OCI-LY3 (cell line): ENCODE measurements around the gene SYCP3.
A peak's percentile ranks its signal among the peaks of the same experiment; 100 is the strongest.

ENCODE experiments used
- H2AFZ ChIP-seq: fragments of 200-600, 300-600 bp; shearing (Covaris generic); 2 replicates; pipeline ENCODE4 v1.6.0; 2014; ENCODE audit warnings: antibody characterized with exemption, low read depth, low read length
- H3K27ac ChIP-seq: fragments of 200-600, 300-600 bp; sonication (generic); 2 replicates; pipeline ENCODE4 v1.5.1; 2014; ENCODE audit warnings: mild to moderate bottlenecking, low read length, moderate library complexity, mixed read lengths
- H3K27me3 ChIP-seq: fragments of 200-600, 300-600 bp; sonication (generic); 2 replicates; pipeline ENCODE4 v1.6.1; 2014; ENCODE audit warnings: low read depth, low read length, mixed read lengths
- H3K36me3 ChIP-seq: fragments of 200-600, 300-600 bp; sonication (generic); replicated peaks from 2 replicates; pipeline ENCODE3; 2014; ENCODE audit warnings: low read depth, low read length, mixed read lengths
- H3K4me1 ChIP-seq: fragments of 300-600, 200-600 bp; sonication (generic); 2 replicates; pipeline ENCODE4 v1.6.1; 2014; ENCODE audit warnings: low read length, mixed read lengths
- H3K4me2 ChIP-seq: fragments of 200-600, 300-600 bp; sonication (generic); 2 replicates; pipeline ENCODE4 v1.6.1; 2014; ENCODE audit warnings: low read length, mixed read lengths
- H3K4me3 ChIP-seq: fragments of 300-600, 200-600 bp; sonication (generic); 2 replicates; pipeline ENCODE4 v1.5.1; 2014; ENCODE audit warnings: antibody characterized with exemption, mild to moderate bottlenecking, low read length, moderate library complexity
- H3K79me2 ChIP-seq: fragments of 300-600, 200-600 bp; shearing (Covaris generic); 2 replicates; pipeline ENCODE4 v1.6.1; 2014; ENCODE audit warnings: mild to moderate bottlenecking, low read length, mixed read lengths
- H3K9ac ChIP-seq: fragments of 300-600, 200-600 bp; shearing (Covaris generic); 2 replicates; pipeline ENCODE4 v1.6.0; 2014; ENCODE audit warnings: mild to moderate bottlenecking, low read length, moderate library complexity
- H3K9me3 ChIP-seq: fragments of 200-600, 300-600 bp; shearing (Covaris generic); 2 replicates; pipeline ENCODE4 v1.6.1; 2014; ENCODE audit warnings: low read length, mixed read lengths; ENCODE audit not compliant: insufficient read depth
- H4K20me1 ChIP-seq: fragments of 200-600, 300-600 bp; sonication (generic); 2 replicates; pipeline ENCODE4 v1.6.1; 2016; ENCODE audit warnings: low read length, mixed read lengths; ENCODE audit not compliant: insufficient read depth
- CTCF ChIP-seq: fragments of 200-600, 300-600 bp; sonication (generic); IDR thresholded peaks from 2 replicates; pipeline ENCODE4 v1.5.1; 2014; ENCODE audit warnings: antibody characterized with exemption, low read length, low read depth
- EZH2phosphoT487 ChIP-seq: fragments of 200-600 bp; shearing (Covaris generic); IDR thresholded peaks from 2 replicates; pipeline ENCODE4 v1.6.1; 2018; ENCODE audit warnings: antibody characterized with exemption, mixed run types, low read depth

The SYCP3 gene

GRCh38 chr12:101768781-101769180 is 29.5 kb upstream of the SYCP3 start:
- H3K36me3 ChIP-seq = peaks cover 19% of the 10 kb centered on the region
- no peaks in the 10 kb centered on the region for H3K9me3 ChIP-seq
- no peak overlapping the region for H3K27ac ChIP-seq
- H3K4me1 ChIP-seq = peaks cover 11% of the 10 kb centered on the region
- no peaks in the 10 kb centered on the region for H3K27me3 ChIP-seq
- TF ChIP-seq CTCF (no peak), EZH2phosphoT487 (no peak)
- H3K4me2 ChIP-seq = no peak overlapping the region
- H4K20me1 ChIP-seq = no peaks in the 10 kb centered on the region
- H3K9ac ChIP-seq = no peak overlapping the region
- no peak overlapping the region for H2AFZ ChIP-seq
- H3K79me2 ChIP-seq = no peaks in the 10 kb centered on the region
- H3K4me3 ChIP-seq = no peak overlapping the region

- no peak overlapping the region for H3K4me2 ChIP-seq
- peak; percentile 20 for TF ChIP-seq CTCF
- TF ChIP-seq EZH2phosphoT487 = no peak
- no peak overlapping the region for H3K9ac ChIP-seq
- H3K36me3 ChIP-seq = peaks cover 19% of the 10 kb centered on the region
- H3K27ac ChIP-seq = no peak overlapping the region
- no peaks in the 10 kb centered on the region for H3K27me3 ChIP-seq
- no peak overlapping the region for H3K4me3 ChIP-seq
- H2AFZ ChIP-seq = no peak overlapping the region
- H4K20me1 ChIP-seq = no peaks in the 10 kb centered on the region
- H3K9me3 ChIP-seq = no peaks in the 10 kb centered on the region
- peaks cover 10% of the 10 kb centered on the region for H3K4me1 ChIP-seq
- no peaks in the 10 kb centered on the region for H3K79me2 ChIP-seq
Observed at GRCh38 chr12:101767537-101767936, 28.3 kb upstream of the SYCP3 start.

GRCh38 chr12:101764051-101764792 is 25.0 kb upstream of the SYCP3 start:
- Histone ChIP-seq H3K27ac (no peak overlapping the region), H3K4me3 (no peak overlapping the region), H3K36me3 (peaks cover 22% of the 10 kb centered on the region), H3K9me3 (no peaks in the 10 kb centered on the region), H3K27me3 (no peaks in the 10 kb centered on the region), H3K4me2 (no peak overlapping the region), H3K79me2 (no peaks in the 10 kb centered on the region), H3K9ac (no peak overlapping the region), H3K4me1 (peaks cover 18% of the 10 kb centered on the region), H4K20me1 (no peaks in the 10 kb centered on the region), H2AFZ (no peak overlapping the region)
- no peak for TF ChIP-seq CTCF
- no peak for TF ChIP-seq EZH2phosphoT487

- Histone ChIP-seq H3K4me2 (no peak overlapping the region), H3K27ac (no peak overlapping the region), H2AFZ (no peak overlapping the region), H3K79me2 (no peaks in the 10 kb centered on the region), H3K27me3 (no peaks in the 10 kb centered on the region), H3K9ac (no peak overlapping the region), H3K36me3 (peaks cover 25% of the 10 kb centered on the region), H3K4me3 (no peak overlapping the region), H4K20me1 (no peaks in the 10 kb centered on the region), H3K9me3 (no peaks in the 10 kb centered on the region), H3K4me1 (peaks cover 18% of the 10 kb centered on the region)
- TF ChIP-seq EZH2phosphoT487 = no peak
- TF ChIP-seq CTCF = no peak
Observed at GRCh38 chr12:101763246-101763931, 24.1 kb upstream of the SYCP3 start.
